RWPE2 (cell line): ENCODE results near the gene FBXL7.

ENCODE experiments used
- ATAC-seq: fragments of 200-7000 bp; cut with Tn5 transposase; 3 replicates; pipeline ENCODE4 v1.9.1; 2021; ENCODE audit warnings: low read depth
- DNase-seq: peaks from one replicate; pipeline ENCODE4 v3.0.0-alpha.2; 2020; ENCODE audit warnings: low spot score
- H3K27ac ChIP-seq: fragments of 450-650 bp; 2 replicates; pipeline ENCODE4 v1.5.1; 2017; ENCODE audit warnings: mild to moderate bottlenecking; ENCODE audit not compliant: poor library complexity, severe bottlenecking
- H3K27me3 ChIP-seq: fragments of 250-450 bp; sonication (Bioruptor Pico); 2 replicates; pipeline ENCODE4 v1.5.1; 2021; ENCODE audit warnings: mild to moderate bottlenecking, moderate library complexity; ENCODE audit not compliant: insufficient read depth, poor library complexity, severe bottlenecking
- H3K36me3 ChIP-seq: fragments of 250-450 bp; sonication (Bioruptor Pico); 2 replicates; pipeline ENCODE4 v1.5.1; 2020; ENCODE audit warnings: low read depth, mild to moderate bottlenecking, moderate library complexity
- H3K4me1 ChIP-seq: fragments of 250-450 bp; sonication (Bioruptor Pico); 2 replicates; pipeline ENCODE4 v1.5.1; 2021; ENCODE audit warnings: mild to moderate bottlenecking, moderate library complexity; ENCODE audit not compliant: insufficient read depth, poor library complexity, severe bottlenecking
- H3K4me3 ChIP-seq: fragments of 250-450 bp; sonication (Bioruptor Pico); 2 replicates; pipeline ENCODE4 v1.5.1; 2021; ENCODE audit warnings: mild to moderate bottlenecking, moderate library complexity; ENCODE audit not compliant: severe bottlenecking
- H3K9me3 ChIP-seq: fragments of 250-450 bp; sonication (Bioruptor Pico); 2 replicates; pipeline ENCODE4 v1.5.1; 2021; ENCODE audit warnings: mild to moderate bottlenecking, moderate library complexity; ENCODE audit not compliant: severe bottlenecking
- CTCF ChIP-seq: fragments of 450-650 bp; IDR thresholded peaks from one replicate; pipeline ENCODE4 v1.5.1; 2017; ENCODE audit warnings: mild to moderate bottlenecking, moderate library complexity; ENCODE audit not compliant: poor library complexity, severe bottlenecking

FBXL7 gene

DNA sequence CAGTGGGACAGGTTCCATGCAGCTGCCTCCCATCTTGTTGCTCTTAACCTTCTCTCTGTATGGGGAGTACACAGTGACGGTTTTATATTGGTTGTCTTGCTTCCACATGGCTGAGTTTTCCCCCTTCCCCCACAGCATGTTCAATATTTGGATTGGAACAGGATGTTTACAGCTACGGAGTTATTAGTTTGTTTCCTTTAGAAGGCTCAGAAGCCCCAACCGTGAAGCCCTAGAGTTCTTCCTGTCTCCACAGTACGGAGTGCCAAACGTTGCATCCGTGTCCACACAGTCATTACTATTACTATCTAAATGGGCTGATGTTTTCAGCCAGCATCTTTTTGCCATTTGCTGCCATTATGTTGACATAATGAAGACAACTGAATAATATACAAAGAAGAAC is 402.1 kb downstream of the FBXL7 start:
- H3K4me1 ChIP-seq: no peaks in the 10 kb centered on the region
- no peak for DNase-seq
- H3K36me3 ChIP-seq: no peaks in the 10 kb centered on the region
- TF ChIP-seq CTCF: no peak
- no peak for ATAC-seq
- H3K27ac ChIP-seq: no peak overlapping the region
- no peaks in the 10 kb centered on the region for H3K9me3 ChIP-seq
- H3K4me3 ChIP-seq: no peak overlapping the region
- no peaks in the 10 kb centered on the region for H3K27me3 ChIP-seq

DNA sequence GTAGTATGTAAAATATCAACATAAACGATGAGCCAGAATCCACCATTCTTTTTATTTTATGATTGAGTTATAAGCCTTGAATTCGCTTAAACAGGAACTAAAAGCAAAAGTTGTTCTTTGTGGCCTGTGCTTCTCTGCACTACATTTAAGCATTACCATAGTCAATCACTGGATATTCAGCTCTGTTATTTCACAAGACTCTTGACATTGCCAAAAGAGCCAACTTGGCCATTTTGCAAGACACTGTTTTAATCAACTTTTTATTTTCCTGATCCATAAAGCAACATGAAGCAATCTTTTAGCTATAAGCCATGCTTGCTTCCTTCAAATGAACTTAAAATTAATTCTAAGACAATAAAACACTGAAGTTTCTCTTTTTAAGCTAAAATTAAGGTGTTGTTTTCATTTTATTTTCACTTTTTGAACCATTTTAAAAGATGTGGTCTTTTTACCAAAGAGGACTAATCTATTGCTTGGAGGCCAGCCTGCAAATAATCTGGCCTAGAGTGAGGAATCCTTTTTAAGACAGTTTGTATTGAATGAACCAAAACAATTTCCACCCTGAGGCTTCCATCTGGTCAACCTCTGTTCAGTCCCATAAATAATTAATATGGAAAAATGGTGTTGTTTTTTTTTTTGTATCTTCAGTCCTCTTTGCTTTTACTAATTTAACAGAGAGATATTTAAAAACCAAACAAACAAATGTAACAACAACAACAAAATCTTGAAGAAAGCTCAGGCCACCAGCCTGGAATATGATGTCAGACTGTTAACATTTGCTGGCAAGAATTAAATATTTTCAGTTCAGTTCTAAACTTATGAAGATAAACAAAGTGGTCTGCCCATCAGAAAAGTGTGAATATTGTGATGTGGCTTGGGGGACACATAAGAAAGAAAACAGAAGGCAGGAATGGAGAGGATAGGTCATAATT is 405.2 kb downstream of the FBXL7 start:
- no peaks in the 10 kb centered on the region for H3K4me1 ChIP-seq
- DNase-seq (no peak), ATAC-seq (no peak)
- no peaks in the 10 kb centered on the region for H3K9me3 ChIP-seq
- TF ChIP-seq CTCF: no peak
- no peak overlapping the region for H3K4me3 ChIP-seq
- H3K27ac ChIP-seq: no peak overlapping the region
- no peaks in the 10 kb centered on the region for H3K36me3 ChIP-seq
- no peaks in the 10 kb centered on the region for H3K27me3 ChIP-seq

- no peaks in the 10 kb centered on the region for H3K9me3 ChIP-seq
- H3K4me3 ChIP-seq: no peak overlapping the region
- no peak for ATAC-seq
Measured at GRCh38 chr5:15914638-15915037, 414.7 kb downstream of the FBXL7 start.

GRCh38 chr5:15926586-15926985 is 426.6 kb downstream of the FBXL7 start:
- Histone ChIP-seq H3K36me3 (no peaks in the 10 kb centered on the region), H3K4me1 (no peaks in the 10 kb centered on the region), H3K4me3 (no peak overlapping the region), H3K9me3 (no peaks in the 10 kb centered on the region), H3K27me3 (no peaks in the 10 kb centered on the region), H3K27ac (no peak overlapping the region)
- DNase-seq: no peak
- no peak for TF ChIP-seq CTCF
- no peak for ATAC-seq

More at GRCh38 chr5:15914638-15915037, 414.7 kb downstream of the FBXL7 start:
- Histone ChIP-seq H3K27ac (no peak overlapping the region), H3K4me1 (no peaks in the 10 kb centered on the region), H3K36me3 (no peaks in the 10 kb centered on the region), H3K27me3 (no peaks in the 10 kb centered on the region)
- TF ChIP-seq CTCF: no peak
- no peak for DNase-seq
